CD4-positive, alpha-beta T cell (primary cell): Measurements from ENCODE around the gene NAV2. TPM values are rescaled to one million over a fixed set of nuclear protein-coding genes. Genes with fewer than 3 reads are reported as not detected.

Source experiments
- ATAC-seq: fragments of 200-7000 bp; cut with Tn5 transposase; one replicate; pipeline ENCODE4 v1.10.0; 2022; ENCODE audit warnings: mild to moderate bottlenecking; ENCODE audit not compliant: poor library complexity
- CTCF ChIA-PET: fragments of 350-600 bp; sonication (Branson Sonifier 250); formaldehyde crosslinking; loops from one replicate; lab custom pipeline; 2021; ENCODE audit warnings: antibody characterized with exemption, inconsistent platforms; lab: Charles Lee
- POLR2A ChIA-PET: fragments of 350-600 bp; sonication (Branson Sonifier 250); formaldehyde crosslinking; loops from one replicate; lab custom pipeline; 2021; ENCODE audit warnings: antibody characterized with exemption, inconsistent platforms; lab: Charles Lee
- DNase-seq, 14 experiments: peaks; one replicate each; pipeline ENCODE4 v3.0.0-alpha.2; 2013 to 2020; ENCODE audit warnings: mixed read lengths in 2 of 14
- H3K27ac ChIP-seq, 2 donors: one replicate each; pipeline versions ENCODE4 v1.5.1 to v1.7.0; 2013; ENCODE audit warnings: low read length in 2 of 2, low read depth in 1 of 2, mild to moderate bottlenecking in 1 of 2
- H3K27me3 ChIP-seq, 2 experiments: 1 replicate in 1 of 2; 2 replicates in 1 of 2; pipeline versions ENCODE4 v1.6.1 to v1.7.0; 2013; ENCODE audit warnings: low read length in 2 of 2, control low read depth in 1 of 2, mild to moderate bottlenecking in 1 of 2, moderate library complexity in 1 of 2; ENCODE audit not compliant: insufficient read depth in 2 of 2, control insufficient read depth in 1 of 2
- H3K36me3 ChIP-seq: one replicate; pipeline ENCODE4 v1.6.1; 2013; ENCODE audit warnings: low read length, control low read depth; ENCODE audit not compliant: insufficient read depth
- H3K4me1 ChIP-seq: one replicate; pipeline ENCODE4 v1.6.1; 2013; ENCODE audit warnings: low read length, control low read depth; ENCODE audit not compliant: insufficient read depth
- H3K4me3 ChIP-seq: one replicate; pipeline ENCODE4 v1.5.1; 2013; ENCODE audit warnings: mild to moderate bottlenecking, low read length, moderate library complexity
- H3K9me3 ChIP-seq, 2 experiments: 1 replicate in 1 of 2; 2 replicates in 1 of 2; pipeline versions ENCODE4 v1.6.1 to v1.7.0; 2013; ENCODE audit warnings: low read length in 2 of 2, mild to moderate bottlenecking in 2 of 2, control low read depth in 1 of 2, moderate library complexity in 1 of 2; ENCODE audit not compliant: control insufficient read depth in 1 of 2, insufficient read depth in 1 of 2
- H3K27ac Mint-ChIP-seq: one replicate; pipeline ENCODE4 v1.8.0; 2020; ENCODE audit warnings: mixed read lengths
- H3K27me3 Mint-ChIP-seq: one replicate; pipeline ENCODE4 v1.8.0; 2021; ENCODE audit warnings: mixed read lengths
- H3K36me3 Mint-ChIP-seq: one replicate; pipeline ENCODE4 v1.8.0; 2021; ENCODE audit warnings: low read depth, mixed read lengths
- H3K4me1 Mint-ChIP-seq: one replicate; pipeline ENCODE4 v1.8.0; 2021; ENCODE audit warnings: low read depth, mixed read lengths
- H3K4me3 Mint-ChIP-seq: one replicate; pipeline ENCODE4 v1.8.0; 2020; ENCODE audit warnings: mild to moderate bottlenecking, mixed read lengths
- H3K9me3 Mint-ChIP-seq: one replicate; pipeline ENCODE4 v1.8.0; 2020; ENCODE audit warnings: mixed read lengths
- intact Hi-C, 2 experiments: fragments of 100-400 bp; cut with DNase I in 1 of 2; cut with micrococcal nuclease in 1 of 2; formaldehyde crosslinking; loops; one replicate each; pipeline versions ENCODE4 v1.15.1 to v1.9.0; 2023 to 2025; cut with DNase I, micrococcal nuclease
- total RNA-seq, 174 experiments: library from RNA in 2 of 174; stranded (reverse) in 2 of 174; gene quantifications; one replicate each; pipeline ENCODE4 v1.2.3 and lab custom pipeline; 2021 to 2026
- TF ChIP-seq, protein P1 (sequence below): fragments of 200-600 bp; IDR thresholded peaks from one replicate; pipeline ENCODE4 v1.8.0; 2022; ENCODE audit warnings: antibody characterized with exemption, mild to moderate bottlenecking

NAV2 gene
- total RNA-seq, 2 experiments from 2014 or later = 0.55 to 0.64 TPM

DNA sequence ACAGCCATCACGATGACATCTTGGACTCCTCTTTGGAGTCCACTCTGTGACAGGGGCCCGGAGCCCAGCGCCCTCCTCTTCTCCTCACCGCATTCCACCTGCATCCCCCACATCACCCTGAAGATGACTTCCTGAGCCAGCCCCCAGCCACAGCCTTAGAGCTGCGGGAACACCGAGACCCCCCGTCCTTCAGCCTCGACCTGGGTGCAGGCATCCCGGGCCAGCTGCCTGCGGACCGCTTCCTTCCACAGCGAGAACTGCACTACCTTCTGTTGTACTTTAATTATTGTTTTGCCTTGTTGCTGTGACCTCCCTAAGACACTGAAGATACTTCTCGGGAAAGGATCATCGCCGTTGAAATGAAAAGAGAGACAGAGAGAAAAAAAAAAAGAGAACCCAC lies 405.6 kb downstream of the NAV2 start:
- no peak for DNase-seq
- H3K4me1 Mint-ChIP-seq = no peaks in the 10 kb centered on the region
- no peaks in the 10 kb centered on the region for H3K9me3 Mint-ChIP-seq
- no peaks in the 10 kb centered on the region for H3K36me3 Mint-ChIP-seq
- POLR2A ChIA-PET = no interaction called here
- TF ChIP-seq, protein P1, sequence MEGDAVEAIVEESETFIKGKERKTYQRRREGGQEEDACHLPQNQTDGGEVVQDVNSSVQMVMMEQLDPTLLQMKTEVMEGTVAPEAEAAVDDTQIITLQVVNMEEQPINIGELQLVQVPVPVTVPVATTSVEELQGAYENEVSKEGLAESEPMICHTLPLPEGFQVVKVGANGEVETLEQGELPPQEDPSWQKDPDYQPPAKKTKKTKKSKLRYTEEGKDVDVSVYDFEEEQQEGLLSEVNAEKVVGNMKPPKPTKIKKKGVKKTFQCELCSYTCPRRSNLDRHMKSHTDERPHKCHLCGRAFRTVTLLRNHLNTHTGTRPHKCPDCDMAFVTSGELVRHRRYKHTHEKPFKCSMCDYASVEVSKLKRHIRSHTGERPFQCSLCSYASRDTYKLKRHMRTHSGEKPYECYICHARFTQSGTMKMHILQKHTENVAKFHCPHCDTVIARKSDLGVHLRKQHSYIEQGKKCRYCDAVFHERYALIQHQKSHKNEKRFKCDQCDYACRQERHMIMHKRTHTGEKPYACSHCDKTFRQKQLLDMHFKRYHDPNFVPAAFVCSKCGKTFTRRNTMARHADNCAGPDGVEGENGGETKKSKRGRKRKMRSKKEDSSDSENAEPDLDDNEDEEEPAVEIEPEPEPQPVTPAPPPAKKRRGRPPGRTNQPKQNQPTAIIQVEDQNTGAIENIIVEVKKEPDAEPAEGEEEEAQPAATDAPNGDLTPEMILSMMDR = no peak
- H3K27me3 Mint-ChIP-seq = peaks cover 43% of the 10 kb centered on the region
- Histone ChIP-seq H3K4me3 (no peak overlapping the region), H3K27ac (no peak overlapping the region), H3K4me1 (no peaks in the 10 kb centered on the region), H3K36me3 (no peaks in the 10 kb centered on the region), H3K27me3 (no peaks in the 10 kb centered on the region), H3K9me3 (no peaks in the 10 kb centered on the region)
- H3K27ac Mint-ChIP-seq = no peak overlapping the region
- CTCF ChIA-PET = no interaction called here
- no peak overlapping the region for H3K4me3 Mint-ChIP-seq
- intact Hi-C loops = no loop called here
- no peak for ATAC-seq

DNA sequence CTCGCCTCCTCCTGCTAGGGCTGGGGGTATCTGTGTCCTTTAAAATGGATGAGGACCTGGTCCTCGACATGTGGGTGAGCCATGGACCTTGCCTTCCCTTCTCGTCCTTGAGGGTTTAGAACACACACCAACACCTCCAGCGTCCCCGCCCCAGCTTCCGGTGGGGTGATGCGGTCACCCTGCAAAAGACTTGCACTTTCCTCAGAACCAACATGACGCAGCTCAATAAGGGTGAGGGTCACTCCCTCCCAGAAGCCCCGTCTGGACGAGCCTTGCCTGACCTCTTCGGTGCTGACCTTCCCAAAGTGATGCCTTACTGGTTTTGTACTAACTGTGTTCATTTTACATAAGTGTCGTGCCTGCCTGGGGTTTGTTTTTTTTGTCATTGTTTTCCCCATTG lies 406.7 kb downstream of the NAV2 start:
- Histone ChIP-seq H3K4me3 (no peak overlapping the region), H3K36me3 (no peaks in the 10 kb centered on the region), H3K27me3 (no peaks in the 10 kb centered on the region), H3K4me1 (no peaks in the 10 kb centered on the region), H3K27ac (no peak overlapping the region), H3K9me3 (no peaks in the 10 kb centered on the region)
- no peaks in the 10 kb centered on the region for H3K4me1 Mint-ChIP-seq
- no peaks in the 10 kb centered on the region for H3K9me3 Mint-ChIP-seq
- no peak overlapping the region for H3K4me3 Mint-ChIP-seq
- no peak overlapping the region for H3K27ac Mint-ChIP-seq
- intact Hi-C loops = no loop called here
- TF ChIP-seq, protein P1 = no peak
- ChIA-PET CTCF (no interaction called here), POLR2A (no interaction called here)
- H3K36me3 Mint-ChIP-seq = no peaks in the 10 kb centered on the region
- ATAC-seq = no peak
- no peak for DNase-seq
- peaks cover 43% of the 10 kb centered on the region for H3K27me3 Mint-ChIP-seq

DNA sequence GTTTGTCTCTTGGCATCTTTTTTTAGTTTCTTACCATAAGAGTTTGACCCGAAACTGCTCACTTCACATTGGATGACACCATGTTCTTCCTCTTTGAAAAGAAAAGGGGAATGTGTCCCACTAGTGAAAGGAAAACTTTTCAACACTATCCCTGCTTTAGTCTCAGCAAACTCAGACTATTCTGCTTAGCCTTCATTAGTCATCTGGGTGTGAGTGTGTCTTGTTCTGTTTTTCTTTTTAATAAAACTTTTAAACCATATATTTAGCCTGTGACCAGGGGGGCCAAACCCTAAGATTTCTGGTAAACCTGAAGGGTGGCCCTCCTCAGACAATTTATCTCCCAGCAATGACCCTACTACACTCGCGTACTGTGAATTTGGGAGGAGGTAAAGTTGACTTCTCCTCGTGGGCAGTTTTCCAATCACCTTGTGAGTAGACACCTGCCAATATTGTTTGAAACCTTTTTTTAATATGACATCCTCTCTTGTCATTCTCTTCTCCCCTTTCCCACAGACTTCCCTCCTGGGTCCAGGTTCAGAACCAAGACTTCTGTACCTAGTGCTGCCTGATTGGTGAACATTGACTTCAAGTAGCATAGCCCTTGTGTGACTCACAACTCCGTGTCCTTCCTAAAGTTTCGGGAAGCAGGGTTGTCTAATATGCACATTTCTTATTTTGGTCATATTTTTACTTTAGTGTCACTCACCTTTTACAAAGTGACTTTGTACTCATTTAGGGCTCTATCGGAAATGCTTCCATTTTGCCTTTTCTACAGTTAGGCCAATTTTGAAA lies 407.7 kb downstream of the NAV2 start:
- no peak for DNase-seq
- no peak overlapping the region for H3K27ac Mint-ChIP-seq
- peaks cover 43% of the 10 kb centered on the region for H3K27me3 Mint-ChIP-seq
- Histone ChIP-seq H3K9me3 (no peaks in the 10 kb centered on the region), H3K4me1 (no peaks in the 10 kb centered on the region), H3K27me3 (no peaks in the 10 kb centered on the region), H3K36me3 (no peaks in the 10 kb centered on the region), H3K4me3 (no peak overlapping the region), H3K27ac (no peak overlapping the region)
- no peaks in the 10 kb centered on the region for H3K4me1 Mint-ChIP-seq
- ChIA-PET CTCF (no interaction called here), POLR2A (no interaction called here)
- H3K4me3 Mint-ChIP-seq = no peak overlapping the region
- TF ChIP-seq, protein P1 = no peak
- H3K36me3 Mint-ChIP-seq = no peaks in the 10 kb centered on the region
- no peaks in the 10 kb centered on the region for H3K9me3 Mint-ChIP-seq
- intact Hi-C loops = loop anchor here in 1 of 2 experiments (10.0 kb wide), 1 partner anchor 554 kb away; no protein-coding TSS in a partner anchor
- ATAC-seq = no peak
